HFF-Myc (cell line): ENCODE results near the gene SPAM1.

ENCODE experiments used
- DNase-seq: peaks from one replicate; pipeline ENCODE4 v3.0.0-alpha.2; 2011; ENCODE audit warnings: low read depth; ENCODE audit errors: extremely low read depth
- H3K4me3 ChIP-seq: replicated peaks from 2 replicates; pipeline ENCODE4 v1.5.1; 2011; ENCODE audit warnings: low read depth, mild to moderate bottlenecking, control low read depth, low read length
- CTCF ChIP-seq: IDR thresholded peaks from 2 replicates; pipeline ENCODE4 v1.5.1; 2012; ENCODE audit warnings: mild to moderate bottlenecking, low read depth, low read length, control low read depth; ENCODE audit errors: missing control alignments

Gene SPAM1

GRCh38 chr7:123901101-123901500, 23.9 kb upstream of the SPAM1 start:
- H3K4me3 ChIP-seq: no peak overlapping the region
- no peak for DNase-seq
- TF ChIP-seq CTCF: no peak

GRCh38 chr7:123905714-123906113, 19.3 kb upstream of the SPAM1 start:
- no peak overlapping the region for H3K4me3 ChIP-seq
- no peak for DNase-seq
- no peak for TF ChIP-seq CTCF

- no peak overlapping the region for H3K4me3 ChIP-seq
- TF ChIP-seq CTCF: no peak
- no peak for DNase-seq
Measured at GRCh38 chr7:123916240-123916724, 8.8 kb upstream of the SPAM1 start.

GRCh38 chr7:123917878-123918277, 7.2 kb upstream of the SPAM1 start:
- DNase-seq: no peak
- TF ChIP-seq CTCF: no peak
- no peak overlapping the region for H3K4me3 ChIP-seq

- H3K4me3 ChIP-seq: no peak overlapping the region
- TF ChIP-seq CTCF: no peak
- no peak for DNase-seq
Measured at GRCh38 chr7:123918309-123918708, 6.7 kb upstream of the SPAM1 start.

GRCh38 chr7:123923599-123923998, 1.4 kb upstream of the SPAM1 start:
- H3K4me3 ChIP-seq: no peak overlapping the region
- no peak for DNase-seq
- TF ChIP-seq CTCF: no peak

- DNase-seq: no peak
- no peak overlapping the region for H3K4me3 ChIP-seq
- no peak for TF ChIP-seq CTCF
Measured at GRCh38 chr7:123929107-123929506, 4.1 kb downstream of the SPAM1 start.
